K562 (cell line): ENCODE data around the gene NEURL1. TPM values are rescaled to one million over a fixed set of nuclear protein-coding genes. Genes with fewer than 3 reads are reported as not detected.

ENCODE experiments used
- ATAC-seq: fragments of 200-7000 bp; cut with Tn5 transposase; 3 replicates; pipeline ENCODE4 v1.9.1; 2020; ENCODE audit warnings: moderate library complexity
- BruUV-seq: library from RNA; stranded (reverse); fragments of 400-500 nt; replicated peaks from 2 replicates; lab custom pipeline; 2021; lab: Mats Ljungman, UMichigan
- CTCF ChIA-PET: fragments of 300-600 bp; formaldehyde crosslinking; extraction: SDS; loops from one replicate; lab custom pipeline; 2021; ENCODE audit warnings: low intra/inter-chr PET ratio; lab: Yijun Ruan, JAX
- POLR2A ChIA-PET: fragments of 300-600, 350-650 bp; sonication (Branson Sonifier 250); formaldehyde crosslinking; extraction: SDS; loops from one replicate; lab custom pipeline; 2021; ENCODE audit warnings: antibody characterized with exemption, inconsistent platforms; lab: Yijun Ruan, JAX
- DNase-seq, 4 experiments: peaks; one replicate each; pipeline versions ENCODE4 v3.0.0 to v3.0.0-alpha.2; 2011 to 2018; ENCODE audit warnings: low spot score in 3 of 4, mixed read lengths in 3 of 4; ENCODE audit errors: extremely low read depth in 1 of 4
- FAIRE-seq: peaks from 2 replicates; lab custom pipeline; 2011; peaks lifted over from hg19 to GRCh38; lab: Jason Lieb, UNC
- H2AFZ ChIP-seq: 2 replicates; pipeline ENCODE4 v1.6.0; 2011; ENCODE audit warnings: low read depth, low read length, control low read depth, inconsistent platforms
- H3K27ac ChIP-seq: fragments of 200-600 bp; 3 replicates; pipeline ENCODE4 v1.8.0; 2011; ENCODE audit warnings: low read depth, mild to moderate bottlenecking, control low read depth, inconsistent platforms, low read length, moderate library complexity, mixed read lengths; ENCODE audit errors: extremely low read depth
- H3K27me3 ChIP-seq, 2 experiments: fragments of 300-600 bp in 1 of 2; 2 replicates in 1 of 2; 3 replicates in 1 of 2; pipeline versions ENCODE4 v1.6.0 to v1.8.0; 2011; ENCODE audit warnings: inconsistent platforms in 2 of 2, low read length in 2 of 2, mild to moderate bottlenecking in 1 of 2, mixed read lengths in 1 of 2, moderate library complexity in 1 of 2; ENCODE audit not compliant: control insufficient read depth in 2 of 2, insufficient read depth in 2 of 2
- H3K36me3 ChIP-seq: fragments of 300-600 bp; 3 replicates; pipeline ENCODE4 v1.8.0; 2011; ENCODE audit warnings: mild to moderate bottlenecking, low read length, inconsistent platforms; ENCODE audit not compliant: control insufficient read depth, insufficient read depth
- H3K4me1 ChIP-seq, 2 experiments: fragments of 200-600 bp in 1 of 2; replicated peaks in 1 of 2; 2 replicates in 1 of 2; 3 replicates in 1 of 2; pipeline versions ENCODE4 v1.5.1 to v1.8.0; 2011; ENCODE audit warnings: inconsistent platforms in 2 of 2, low read length in 2 of 2, mild to moderate bottlenecking in 1 of 2, mixed read lengths in 1 of 2, moderate library complexity in 1 of 2; ENCODE audit not compliant: control insufficient read depth in 2 of 2, insufficient read depth in 2 of 2
- H3K4me2 ChIP-seq: 2 replicates; pipeline ENCODE4 v1.6.1; 2011; ENCODE audit warnings: low read length, control low read depth, inconsistent platforms, mixed read lengths; ENCODE audit not compliant: insufficient read depth
- H3K4me3 ChIP-seq: fragments of 200-600 bp; sonication (generic), shearing (Covaris generic); 2 replicates; pipeline ENCODE4 v1.5.1; 2016; ENCODE audit warnings: control low read depth, inconsistent platforms
- H3K79me2 ChIP-seq: fragments of 200-600 bp; 3 replicates; pipeline ENCODE4 v1.8.0; 2011; ENCODE audit warnings: low read length, inconsistent platforms; ENCODE audit not compliant: control insufficient read depth, insufficient read depth
- H3K9ac ChIP-seq, 2 experiments: 2 replicates each; pipeline versions ENCODE4 v1.6.0 to v1.6.1; 2011; ENCODE audit warnings: low read depth in 2 of 2, low read length in 2 of 2, control low read depth in 1 of 2, inconsistent platforms in 1 of 2, mild to moderate bottlenecking in 1 of 2, mixed read lengths in 1 of 2; ENCODE audit not compliant: insufficient read depth in 1 of 2
- H3K9me1 ChIP-seq: one replicate; pipeline ENCODE4 v1.6.0; 2011; ENCODE audit warnings: inconsistent platforms, mild to moderate bottlenecking, low read length, moderate library complexity; ENCODE audit not compliant: control insufficient read depth, insufficient read depth
- H3K9me3 ChIP-seq: replicated peaks from 2 replicates; pipeline ENCODE4 v1.5.1; 2011; ENCODE audit warnings: low read depth, low read length, inconsistent platforms; ENCODE audit not compliant: control insufficient read depth, insufficient read depth
- H4K20me1 ChIP-seq: replicated peaks from 2 replicates; pipeline ENCODE4 v1.6.1; 2011; ENCODE audit warnings: low read length, inconsistent platforms, mixed read lengths; ENCODE audit not compliant: control insufficient read depth, insufficient read depth
- CREBBP ChIP-seq: IDR thresholded peaks from one replicate; pipeline ENCODE4 v1.6.1; 2012; ENCODE audit warnings: low read depth, mild to moderate bottlenecking, control low read depth, inconsistent platforms, low read length
- FOXK2 ChIP-seq, 2 experiments: fragments of 450-650 bp; IDR thresholded peaks in 1 of 2; conservative IDR thresholded peaks in 1 of 2; 2 replicates each; pipeline ENCODE4 v1.6.1; 2016; ENCODE audit warnings: low read depth in 2 of 2, mild to moderate bottlenecking in 1 of 2
- SRF ChIP-seq, 2 experiments: fragments of 250-450, 450-650 bp in 1 of 2; sonication (Bioruptor Pico) in 1 of 2; sonication (generic) in 1 of 2; formaldehyde crosslinking; IDR thresholded peaks; 2 replicates each; pipeline versions ENCODE4 v1.5.0 to v1.5.1; 2020 to 2022; ENCODE audit warnings: mild to moderate bottlenecking in 1 of 2, missing genetic modification reagents in 1 of 2
- U2AF1 ChIP-seq: fragments of 200-400 bp; formaldehyde crosslinking; optimal IDR thresholded peaks from 2 replicates; pipeline ENCODE3; 2017; ENCODE audit warnings: mild to moderate bottlenecking, low read depth, low read length, moderate library complexity
- ZFP1 ChIP-seq: fragments of 450-650 bp; formaldehyde crosslinking; IDR thresholded peaks from 2 replicates; pipeline ENCODE4 v1.4.0; 2020; ENCODE audit warnings: mild to moderate bottlenecking, mixed read lengths
- WGBS: fragments of 100-300 bp; shearing (Covaris generic); methylation state at CpG from one replicate; pipeline ENCODE4 v1.1.6; 2016; ENCODE audit warnings: low coverage, mixed read lengths; ENCODE audit not compliant: insufficient coverage; ENCODE audit errors: missing lambda C conversion rate; 5-methylcytosine and 5-hydroxymethylcytosine counted together
- in situ Hi-C: fragments of 300-500 bp; cut with MboI; formaldehyde crosslinking; loops from 4 replicates; pipeline ENCODE4 v1.15.0; 2018; ENCODE audit warnings: inconsistent platforms, mixed read lengths
- intact Hi-C: fragments of 100-400 bp; cut with micrococcal nuclease; formaldehyde crosslinking; loops from 2 replicates; pipeline ENCODE4 v1.14.2; 2022
- polyA plus RNA-seq, 8 experiments: library from polyadenylated mRNA; depleted of rRNA in 4 of 8; stranded (reverse) in 5 of 8; unstranded in 3 of 8; fragments of >200 nt; fragmentation: Nextera tagmentation in 2 of 8; fragmentation: Illumina TruSeq in 1 of 8; extraction: Ambion mirVana in 2 of 8; extraction: Trizol in 1 of 8; gene quantifications; 2 replicates each; pipeline versions ENCODE4 v1.2.1 to v1.2.3, GENCODE V29; 2011 to 2014; ENCODE audit warnings: inconsistent platforms in 1 of 8, missing spikeins in 1 of 8
- total RNA-seq, 7 experiments: library from RNA; depleted of rRNA in 6 of 7; stranded (reverse); fragments of >200 nt in 6 of 7; fragmentation: Illumina TruSeq in 2 of 7; extraction: Trizol in 2 of 7; gene quantifications; 2 replicates each; pipeline versions ENCODE4 v1.2.1 to v1.2.3, GENCODE V29; 2011 to 2021; ENCODE audit warnings: low replicate concordance in 1 of 7
- TF ChIP-seq, protein P1 (sequence below): sonication (generic); formaldehyde crosslinking; IDR thresholded peaks from 2 replicates; pipeline ENCODE4 v1.8.0; 2022; ENCODE audit warnings: mild to moderate bottlenecking, missing genetic modification reagents

Gene NEURL1
- total and polyA plus RNA-seq, 9 of the 15 experiments (the other 6 are each of a cell fraction or from before 2014, with no cell fraction given): 0.01 to 0.45 (median 0.16) TPM; not detected in 5

DNA sequence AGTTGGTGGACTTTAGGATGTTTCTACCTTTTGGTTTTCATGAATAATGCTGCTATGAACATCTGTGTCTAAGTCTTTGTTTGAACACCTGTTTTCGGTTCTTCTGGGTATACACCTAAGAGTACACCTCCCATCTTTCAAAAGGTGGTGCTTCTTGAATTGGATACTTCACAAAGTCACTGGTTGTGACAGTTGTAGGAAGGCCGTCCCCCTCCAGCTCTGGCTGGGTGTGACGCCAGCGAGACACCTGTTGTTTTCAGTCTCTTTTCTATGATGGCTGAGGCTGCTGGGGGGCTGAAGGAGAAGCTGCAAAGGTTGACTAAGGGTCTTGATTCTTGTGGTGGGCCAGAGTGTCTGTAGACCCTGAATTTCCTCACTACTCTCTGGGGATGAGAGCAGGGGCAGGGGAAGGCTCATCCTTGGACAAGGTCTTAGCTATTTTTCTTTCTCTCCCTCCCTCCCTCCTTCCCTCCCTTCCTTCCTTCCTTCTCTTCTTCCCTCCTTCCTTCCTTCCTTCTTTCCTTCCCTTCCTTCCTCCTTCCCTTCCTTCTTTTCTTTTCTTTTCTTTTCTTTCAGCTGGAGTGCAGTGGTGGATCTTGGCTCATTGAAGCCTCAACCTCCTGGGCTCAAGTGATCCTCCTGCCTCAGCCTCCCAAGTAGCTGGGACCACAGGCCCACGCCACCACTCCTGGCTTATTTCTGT, 5.6 kb downstream of the NEURL1 start:
- no peak for FAIRE-seq
- ChIA-PET CTCF (no interaction called here), POLR2A (interaction anchor here (1.2 kb wide), 1 partner anchor 8 kb away, joined by 3 read pairs; no protein-coding TSS in a partner anchor)
- Histone ChIP-seq H2AFZ (no peak overlapping the region), H3K4me1 (peaks cover 1 to 5% of the 10 kb centered on the region in 2 experiments; a peak in 3 of 5 replicates), H3K27ac (no peak overlapping the region), H3K9me3 (no peaks in the 10 kb centered on the region), H3K4me3 (no peak overlapping the region), H3K9me1 (no peaks in the 10 kb centered on the region), H3K4me2 (no peak overlapping the region), H3K79me2 (no peaks in the 10 kb centered on the region), H3K9ac (no peak overlapping the region), H3K36me3 (no peaks in the 10 kb centered on the region), H4K20me1 (no peaks in the 10 kb centered on the region), H3K27me3 (peaks cover 18 to 51% of the 10 kb centered on the region in 2 experiments; a peak in 3 of 5 replicates)
- in situ Hi-C loops (no loop called here), intact Hi-C loops (no loop called here)
- no TSS peak for BruUV-seq
- no peak for TF ChIP-seq SRF (CRISPR knock-in tag; IDR thresholded peaks at IDR 0.05)
- no peak for TF ChIP-seq U2AF1
- TF ChIP-seq, protein P1, sequence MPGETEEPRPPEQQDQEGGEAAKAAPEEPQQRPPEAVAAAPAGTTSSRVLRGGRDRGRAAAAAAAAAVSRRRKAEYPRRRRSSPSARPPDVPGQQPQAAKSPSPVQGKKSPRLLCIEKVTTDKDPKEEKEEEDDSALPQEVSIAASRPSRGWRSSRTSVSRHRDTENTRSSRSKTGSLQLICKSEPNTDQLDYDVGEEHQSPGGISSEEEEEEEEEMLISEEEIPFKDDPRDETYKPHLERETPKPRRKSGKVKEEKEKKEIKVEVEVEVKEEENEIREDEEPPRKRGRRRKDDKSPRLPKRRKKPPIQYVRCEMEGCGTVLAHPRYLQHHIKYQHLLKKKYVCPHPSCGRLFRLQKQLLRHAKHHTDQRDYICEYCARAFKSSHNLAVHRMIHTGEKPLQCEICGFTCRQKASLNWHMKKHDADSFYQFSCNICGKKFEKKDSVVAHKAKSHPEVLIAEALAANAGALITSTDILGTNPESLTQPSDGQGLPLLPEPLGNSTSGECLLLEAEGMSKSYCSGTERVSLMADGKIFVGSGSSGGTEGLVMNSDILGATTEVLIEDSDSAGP (CRISPR knock-in tag): no peak
- no peak for TF ChIP-seq ZFP1 (CRISPR knock-in tag)
- TF ChIP-seq CREBBP: no peak
- no peak for TF ChIP-seq FOXK2 (conservative IDR thresholded peaks at IDR 0.05 in 1 of 2, IDR thresholded peaks at IDR 0.05 in 1 of 2; ENCODE audit: low read depth in 2 of 2)
- DNase-seq: no peak
- ATAC-seq: no peak
- 0% methylated on average over 5 of the region's 5 CpGs for WGBS
